Esophagus muscularis mucosa (tissue), 4 donors: ENCODE measurements around the gene BEST3. TPM values are rescaled to one million over a fixed set of nuclear protein-coding genes. Genes with fewer than 3 reads are reported as not detected.

Source experiments
- DNase-seq: peaks from one replicate; pipeline ENCODE4 v3.0.0-alpha.2; 2017; ENCODE audit errors: extremely low spot score
- H3K27ac ChIP-seq, 4 donors: fragments of 200-600 bp; sonication (generic); replicated peaks in 1 of 4; 1 replicate in 3 of 4; 2 replicates in 1 of 4; pipeline ENCODE4 v1.5.1; 2016 to 2019; ENCODE audit warnings: mild to moderate bottlenecking in 1 of 4
- H3K27me3 ChIP-seq, 4 donors: fragments of 200-600 bp; sonication (generic); one replicate each; pipeline versions ENCODE4 v1.5.1 to v1.6.0; 2016 to 2019
- H3K36me3 ChIP-seq, 4 donors: fragments of 200-600 bp; sonication (generic); one replicate each; pipeline ENCODE4 v1.5.1; 2016 to 2019
- H3K4me1 ChIP-seq, 4 donors: fragments of 200-600 bp; sonication (generic); one replicate each; pipeline ENCODE4 v1.5.1; 2016 to 2019
- H3K4me3 ChIP-seq, 4 donors: fragments of 200-600 bp; sonication (generic); 1 replicate in 2 of 4; 2 replicates in 2 of 4; pipeline ENCODE4 v1.5.1; 2016 to 2019; ENCODE audit warnings: mild to moderate bottlenecking in 4 of 4, moderate library complexity in 1 of 4
- H3K9me3 ChIP-seq, 4 donors: fragments of 200-600 bp; sonication (generic); 1 replicate in 3 of 4; 2 replicates in 1 of 4; pipeline ENCODE4 v1.5.1; 2016 to 2019
- EP300 ChIP-seq: sonication (generic); formaldehyde crosslinking; IDR thresholded peaks from one replicate; pipeline ENCODE4 v1.6.1; 2017; ENCODE audit warnings: antibody characterized with exemption
- POLR2A ChIP-seq: fragments of 450-650 bp; IDR thresholded peaks from one replicate; pipeline ENCODE4 v1.6.1; 2017; ENCODE audit warnings: antibody characterized with exemption, moderate library complexity, mild to moderate bottlenecking, low read depth
- POLR2AphosphoS5 ChIP-seq, 2 donors: sonication (generic); formaldehyde crosslinking; IDR thresholded peaks; one replicate each; pipeline ENCODE4 v1.6.1; 2017; ENCODE audit warnings: antibody characterized with exemption in 2 of 2
- WGBS: methylation state at CpG from one replicate; pipeline ENCODE4 v1.1.5; 2018; 5-methylcytosine and 5-hydroxymethylcytosine counted together
- intact Hi-C: fragments of 100-400 bp; cut with DNase I; formaldehyde crosslinking; loops from one replicate; pipeline ENCODE4 v1.15.1; 2023
- total RNA-seq, 4 donors: library from RNA; depleted of rRNA; stranded (reverse); fragments of >200 nt; gene quantifications; one replicate each; pipeline versions ENCODE4 v1.1.0 to v1.2.1, GENCODE V29; 2016
- TF ChIP-seq, protein P1 (sequence below), 3 experiments: fragments of 200-600 bp in 2 of 3; fragments of 450-650 bp in 1 of 3; sonication (generic) in 2 of 3; IDR thresholded peaks; one replicate each; pipeline ENCODE4 v1.5.1; 2017 to 2019; ENCODE audit warnings: antibody characterized with exemption in 3 of 3, mild to moderate bottlenecking in 2 of 3, moderate library complexity in 1 of 3

BEST3 gene
- total RNA-seq, 4 donors from 2014 or later = 0.13 TPM; not detected in 3

DNA sequence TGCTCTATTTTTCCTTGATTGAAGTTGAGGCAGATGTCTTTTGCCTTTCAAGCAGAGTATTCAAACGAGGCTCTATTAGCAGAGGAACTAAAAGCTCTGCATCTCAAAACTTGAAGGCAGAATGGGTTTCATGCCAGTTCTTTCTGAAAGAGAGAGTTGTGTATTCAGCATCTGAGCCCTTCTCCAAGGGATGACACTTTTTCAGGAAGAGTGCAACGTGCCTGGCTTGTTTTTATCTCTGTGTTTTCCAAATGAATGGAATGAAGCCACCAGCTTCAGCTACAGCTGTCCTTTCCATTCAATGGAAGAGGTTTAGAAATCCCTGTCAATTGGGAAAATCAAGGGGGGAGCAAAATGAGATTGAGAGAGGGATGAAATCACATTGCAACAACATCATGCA lies 14.6 kb downstream of the BEST3 start:
- no peak for TF ChIP-seq POLR2AphosphoS5 (IDR thresholded peaks at IDR 0.05)
- TF ChIP-seq, protein P1, sequence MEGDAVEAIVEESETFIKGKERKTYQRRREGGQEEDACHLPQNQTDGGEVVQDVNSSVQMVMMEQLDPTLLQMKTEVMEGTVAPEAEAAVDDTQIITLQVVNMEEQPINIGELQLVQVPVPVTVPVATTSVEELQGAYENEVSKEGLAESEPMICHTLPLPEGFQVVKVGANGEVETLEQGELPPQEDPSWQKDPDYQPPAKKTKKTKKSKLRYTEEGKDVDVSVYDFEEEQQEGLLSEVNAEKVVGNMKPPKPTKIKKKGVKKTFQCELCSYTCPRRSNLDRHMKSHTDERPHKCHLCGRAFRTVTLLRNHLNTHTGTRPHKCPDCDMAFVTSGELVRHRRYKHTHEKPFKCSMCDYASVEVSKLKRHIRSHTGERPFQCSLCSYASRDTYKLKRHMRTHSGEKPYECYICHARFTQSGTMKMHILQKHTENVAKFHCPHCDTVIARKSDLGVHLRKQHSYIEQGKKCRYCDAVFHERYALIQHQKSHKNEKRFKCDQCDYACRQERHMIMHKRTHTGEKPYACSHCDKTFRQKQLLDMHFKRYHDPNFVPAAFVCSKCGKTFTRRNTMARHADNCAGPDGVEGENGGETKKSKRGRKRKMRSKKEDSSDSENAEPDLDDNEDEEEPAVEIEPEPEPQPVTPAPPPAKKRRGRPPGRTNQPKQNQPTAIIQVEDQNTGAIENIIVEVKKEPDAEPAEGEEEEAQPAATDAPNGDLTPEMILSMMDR (IDR thresholded peaks at IDR 0.05) = no peak
- no peak for TF ChIP-seq POLR2A
- TF ChIP-seq EP300 = no peak
- no peak for DNase-seq

DNA sequence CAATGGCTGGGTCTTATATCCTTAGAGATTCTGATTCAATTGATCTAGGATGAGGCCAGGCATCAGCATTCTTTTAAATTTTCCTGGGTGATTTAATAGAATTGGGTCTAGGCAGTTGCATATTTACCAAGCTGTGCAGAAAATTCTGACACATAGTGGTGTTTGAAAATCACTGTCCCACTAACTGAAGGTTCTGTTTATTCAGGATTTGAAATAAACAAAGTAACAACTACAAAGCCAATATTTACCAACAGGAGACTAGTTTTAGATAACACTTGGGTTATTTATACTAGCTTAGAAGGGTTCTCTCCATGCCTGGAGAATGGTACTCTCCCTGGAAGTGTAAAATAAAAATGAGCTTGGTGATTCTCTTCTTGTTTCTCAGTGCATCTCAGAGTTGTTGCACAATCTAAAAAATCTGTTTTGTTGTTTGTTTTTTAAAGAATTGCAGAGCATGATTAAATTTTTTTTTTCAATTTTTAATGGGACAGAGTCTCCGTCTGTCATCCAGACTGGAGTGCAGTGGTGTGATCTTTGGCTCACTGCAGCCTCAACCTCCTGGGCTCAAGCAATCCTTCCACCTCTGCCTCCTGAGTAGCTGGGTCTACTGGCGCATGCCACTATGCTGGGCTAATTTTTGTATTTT lies 16.9 kb downstream of the BEST3 start:
- no peak overlapping the region for H3K27ac ChIP-seq
- H3K4me1 ChIP-seq = no peaks in the 10 kb centered on the region
- WGBS = 78% methylated on average over 2 of the region's 2 CpGs
- no peaks in the 10 kb centered on the region for H3K36me3 ChIP-seq
- no peaks in the 10 kb centered on the region for H3K27me3 ChIP-seq
- no peak for TF ChIP-seq EP300
- TF ChIP-seq, protein P1 (IDR thresholded peaks at IDR 0.05) = no peak
- no peak for TF ChIP-seq POLR2A
- TF ChIP-seq POLR2AphosphoS5 (IDR thresholded peaks at IDR 0.05) = no peak
- no peak overlapping the region for H3K4me3 ChIP-seq
- H3K9me3 ChIP-seq = no peaks in the 10 kb centered on the region
- DNase-seq = no peak
- intact Hi-C loops = no loop called here

More for the DNA sequence above, 14.6 kb downstream of the BEST3 start:
- Histone ChIP-seq H3K4me1 (peaks cover 0 to 5% (median 0%) of the 10 kb centered on the region in 4 donors), H3K27me3 (no peaks in the 10 kb centered on the region), H3K4me3 (no peak overlapping the region), H3K9me3 (no peaks in the 10 kb centered on the region), H3K27ac (no peak overlapping the region), H3K36me3 (no peaks in the 10 kb centered on the region)
- 25% methylated on average over 2 of the region's 2 CpGs for WGBS
- intact Hi-C loops = no loop called here

DNA sequence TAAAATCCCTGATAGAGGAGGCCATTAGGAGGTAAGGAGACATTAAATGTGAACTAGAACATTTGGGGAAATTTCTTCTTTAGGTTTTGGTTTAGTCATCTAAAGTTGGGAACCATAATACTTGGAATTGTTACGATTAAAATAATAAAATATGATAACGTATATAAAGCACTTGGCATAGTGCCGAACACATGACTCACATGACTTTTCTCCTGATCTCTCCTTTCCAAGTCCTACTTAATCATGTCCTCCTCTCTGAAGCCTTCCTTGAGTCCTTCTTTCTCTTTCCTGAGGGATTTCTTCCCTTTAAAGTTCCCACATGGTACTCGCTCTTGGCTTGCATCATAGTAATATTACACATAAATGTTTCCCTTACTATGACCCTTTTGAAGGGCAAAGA lies 20.0 kb downstream of the BEST3 start:
- H3K4me3 ChIP-seq = no peak overlapping the region
- H3K27ac ChIP-seq = no peak overlapping the region
- no peaks in the 10 kb centered on the region for H3K36me3 ChIP-seq
- H3K27me3 ChIP-seq = no peaks in the 10 kb centered on the region
- WGBS = 79% methylated on average over 4 of the region's 4 CpGs
- intact Hi-C loops = no loop called here
- DNase-seq = no peak
- no peaks in the 10 kb centered on the region for H3K4me1 ChIP-seq
- no peaks in the 10 kb centered on the region for H3K9me3 ChIP-seq
- TF ChIP-seq, protein P1 (IDR thresholded peaks at IDR 0.05) = no peak
- no peak for TF ChIP-seq EP300
- TF ChIP-seq POLR2AphosphoS5 (IDR thresholded peaks at IDR 0.05) = no peak
- no peak for TF ChIP-seq POLR2A

DNA sequence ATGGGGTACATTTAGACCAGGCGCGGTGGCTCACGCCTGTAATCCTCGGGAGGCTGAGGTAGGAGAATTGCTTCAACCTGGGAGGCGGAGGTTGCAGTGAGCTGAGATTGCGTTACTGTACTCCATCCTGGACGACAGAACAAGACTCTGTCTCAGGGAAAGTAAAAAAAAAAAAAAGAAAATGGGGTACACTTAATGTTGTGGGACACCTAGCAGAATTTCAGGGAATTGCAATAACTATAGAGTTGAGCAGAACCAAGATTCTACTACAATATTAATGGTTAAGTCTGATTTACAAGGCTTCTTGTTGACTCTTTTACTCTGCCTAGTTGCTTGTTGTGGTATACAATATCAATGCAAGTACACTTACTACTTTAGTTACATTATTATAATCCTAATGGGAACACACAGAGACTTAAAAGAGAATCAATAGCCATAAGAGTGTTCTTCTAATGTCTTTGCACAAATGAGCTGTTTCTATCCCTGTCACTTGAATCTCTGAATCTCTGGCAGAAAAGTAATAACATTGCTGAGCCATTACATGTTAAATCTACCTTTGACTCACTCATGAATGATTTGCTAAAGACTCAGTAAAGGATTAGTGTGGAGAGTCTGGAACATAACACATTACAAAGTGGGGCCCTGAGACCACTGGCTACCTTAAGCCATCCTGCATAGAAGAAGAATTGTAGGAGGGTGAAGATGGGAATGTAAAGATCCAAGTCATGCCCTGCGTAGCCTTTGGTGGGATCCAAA lies 22.7 kb downstream of the BEST3 start:
- Histone ChIP-seq H3K4me3 (no peak overlapping the region), H3K36me3 (no peaks in the 10 kb centered on the region), H3K9me3 (no peaks in the 10 kb centered on the region), H3K27ac (no peak overlapping the region), H3K4me1 (no peaks in the 10 kb centered on the region), H3K27me3 (no peaks in the 10 kb centered on the region)
- no peak for DNase-seq
- 93% methylated on average over 8 of the region's 8 CpGs for whole genome bisulfite sequencing
- intact Hi-C loops = no loop called here
- no peak for TF ChIP-seq POLR2A

DNA sequence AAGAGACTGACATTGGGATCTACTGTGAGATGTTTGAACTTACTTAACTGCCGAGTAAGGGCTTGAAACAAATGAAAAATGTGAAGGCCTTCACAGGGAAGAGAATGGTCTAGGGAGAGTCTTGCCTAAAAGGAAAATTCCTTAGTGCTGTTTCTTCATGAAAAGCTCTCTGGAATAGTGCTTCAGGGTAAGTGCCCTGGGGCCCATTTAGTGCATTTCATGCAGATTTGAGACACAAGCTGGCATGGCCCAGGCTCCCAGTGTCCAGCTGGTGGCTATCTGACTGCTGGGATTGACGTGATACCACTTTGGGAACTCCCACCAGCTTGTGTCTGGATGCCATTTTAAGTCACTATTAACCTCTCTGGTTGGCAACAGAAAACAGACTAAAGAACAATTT lies 26.9 kb downstream of the BEST3 start:
- WGBS = 63% methylated on average over 2 of the region's 2 CpGs
- intact Hi-C loops = no loop called here
- no peaks in the 10 kb centered on the region for H3K27me3 ChIP-seq
- no peak for DNase-seq
- no peaks in the 10 kb centered on the region for H3K9me3 ChIP-seq
- H3K4me1 ChIP-seq = no peaks in the 10 kb centered on the region
- H3K27ac ChIP-seq = no peak overlapping the region
- TF ChIP-seq, protein P1 (IDR thresholded peaks at IDR 0.05) = no peak
- no peak for TF ChIP-seq POLR2AphosphoS5 (IDR thresholded peaks at IDR 0.05)
- TF ChIP-seq EP300 = no peak
- TF ChIP-seq POLR2A = no peak
- H3K4me3 ChIP-seq = no peak overlapping the region
- H3K36me3 ChIP-seq = no peaks in the 10 kb centered on the region
